K562 (cell line): Measurements from ENCODE around the gene ORMDL2.

Experiments
- CEBPB ChIP-seq: fragments of 450-650 bp; IDR thresholded peaks from 2 replicates; pipeline ENCODE4 v1.6.1; 2016; ENCODE audit warnings: missing genetic modification characterization, missing compliant biosample characterization
- CHD2 ChIP-seq: IDR thresholded peaks from 2 replicates; pipeline ENCODE4 v1.6.1; 2011; ENCODE audit warnings: low read depth, low read length
- CTCF ChIP-seq, 3 experiments: IDR thresholded peaks in 2 of 3; conservative IDR thresholded peaks in 1 of 3; 2 replicates each; pipeline ENCODE4 v1.5.1; 2011 to 2012; ENCODE audit warnings: low read length in 3 of 3, mild to moderate bottlenecking in 3 of 3, control low read depth in 2 of 3, improper control_type of control experiment in 1 of 3, inconsistent platforms in 1 of 3, low read depth in 1 of 3, mixed read lengths in 1 of 3, moderate library complexity in 1 of 3; ENCODE audit not compliant: insufficient read depth in 2 of 3
- EP300 ChIP-seq: IDR thresholded peaks from 2 replicates; pipeline ENCODE4 v1.6.1; 2012; ENCODE audit warnings: low read length, improper control_type of control experiment
- FOXA1 ChIP-seq: fragments of 450-650 bp; IDR thresholded peaks from 2 replicates; pipeline ENCODE4 v1.6.1; 2016; ENCODE audit warnings: mild to moderate bottlenecking, borderline replicate concordance
- HMGN3 ChIP-seq: IDR thresholded peaks from 2 replicates; pipeline ENCODE4 v1.6.1; 2011; ENCODE audit warnings: borderline replicate concordance, low read depth, mild to moderate bottlenecking, mixed read lengths, low read length; ENCODE audit not compliant: insufficient read length; ENCODE audit errors: extremely low read depth
- HNRNPUL1 ChIP-seq: fragments of 200-400 bp; formaldehyde crosslinking; IDR thresholded peaks from 2 replicates; pipeline ENCODE4 v1.6.1; 2017; ENCODE audit warnings: low read length
- MAFK ChIP-seq: IDR thresholded peaks from 2 replicates; pipeline ENCODE4 v1.6.1; 2011; ENCODE audit warnings: low read length, improper control_type of control experiment
- MXD1 ChIP-seq: fragments of 250-450 bp; sonication (Bioruptor Pico); IDR thresholded peaks from 2 replicates; pipeline ENCODE4 v1.8.0; 2021; ENCODE audit warnings: borderline replicate concordance, mild to moderate bottlenecking, moderate library complexity; ENCODE audit not compliant: poor library complexity, severe bottlenecking
- MYNN ChIP-seq, 2 experiments: sonication (generic); formaldehyde crosslinking in 1 of 2; IDR thresholded peaks; 2 replicates each; pipeline versions ENCODE4 v1.5.0 to v1.6.1; 2016 to 2020; ENCODE audit warnings: antibody characterized with exemption in 1 of 2, missing genetic modification reagents in 1 of 2
- PHF8 ChIP-seq: fragments of 200-600 bp; sonication (generic); IDR thresholded peaks from 2 replicates; pipeline ENCODE4 v1.6.1; 2012; ENCODE audit warnings: mixed run types, mild to moderate bottlenecking, inconsistent platforms, low read length, moderate library complexity, borderline replicate concordance
- SP2 ChIP-seq: IDR thresholded peaks from 2 replicates; pipeline ENCODE4 v1.6.1; 2011; ENCODE audit warnings: mild to moderate bottlenecking, low read depth, low read length, moderate library complexity; ENCODE audit not compliant: poor library complexity, severe bottlenecking; ENCODE audit errors: extremely low read depth
- ZNF224 ChIP-seq: sonication (generic); formaldehyde crosslinking; IDR thresholded peaks from 2 replicates; pipeline ENCODE4 v1.8.0; 2022; ENCODE audit warnings: mild to moderate bottlenecking, missing genetic modification reagents

DNA sequence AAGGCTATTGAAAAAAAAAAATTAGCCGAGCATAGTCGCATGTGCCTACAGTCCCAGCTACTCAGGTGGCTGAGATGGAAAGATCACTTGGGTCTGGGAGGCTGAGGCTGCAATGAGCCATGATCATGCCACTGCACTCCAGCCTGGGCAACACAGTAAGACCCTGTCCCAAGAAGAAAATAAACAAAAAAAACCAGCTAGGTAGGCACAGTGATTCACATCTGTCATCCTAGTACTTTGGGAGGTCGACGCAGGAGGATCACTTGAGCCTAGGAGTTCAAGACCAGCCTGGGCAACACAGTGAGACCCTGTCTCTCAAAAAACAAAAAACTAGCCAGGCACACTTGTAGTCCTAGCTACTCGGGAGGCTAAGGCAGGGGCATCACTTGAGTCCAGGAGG, 8.6 kb upstream of the ORMDL2 start:
- TF ChIP-seq CTCF (IDR thresholded peaks at IDR 0.05 in 2 of 3, conservative IDR thresholded peaks at IDR 0.05 in 1 of 3; ENCODE audit: insufficient read depth in 2 of 3, low read depth in 1 of 3, low read length in 3 of 3) (no peak), MAFK (no peak), MXD1 (CRISPR knock-in tag) (no peak), MYNN (IDR thresholded peaks at IDR 0.05) (no peak), MYNN (CRISPR knock-in tag; IDR thresholded peaks at IDR 0.05) (no peak), EP300 (no peak), CEBPB (tag) (no peak), PHF8 (no peak), HMGN3 (no peak), ZNF224 (CRISPR knock-in tag) (no peak), CHD2 (no peak), HNRNPUL1 (no peak), FOXA1 (no peak), SP2 (no peak)
